Measurements from ENCODE around the gene OR2W1. TPM values are rescaled to one million over a fixed set of nuclear protein-coding genes. Genes with fewer than 3 reads are reported as not detected.

The OR2W1 gene
- total and polyA plus RNA-seq, 2 donors (not counting 1 experiment from before 2014, with no cell fraction given) = not detected

- no peak for DNase-seq (ENCODE audit: low read depth in 2 of 2)
These were observed 48.0 kb downstream of the OR2W1 start for GRCh38 chr6:28996844-28997510.

DNA sequence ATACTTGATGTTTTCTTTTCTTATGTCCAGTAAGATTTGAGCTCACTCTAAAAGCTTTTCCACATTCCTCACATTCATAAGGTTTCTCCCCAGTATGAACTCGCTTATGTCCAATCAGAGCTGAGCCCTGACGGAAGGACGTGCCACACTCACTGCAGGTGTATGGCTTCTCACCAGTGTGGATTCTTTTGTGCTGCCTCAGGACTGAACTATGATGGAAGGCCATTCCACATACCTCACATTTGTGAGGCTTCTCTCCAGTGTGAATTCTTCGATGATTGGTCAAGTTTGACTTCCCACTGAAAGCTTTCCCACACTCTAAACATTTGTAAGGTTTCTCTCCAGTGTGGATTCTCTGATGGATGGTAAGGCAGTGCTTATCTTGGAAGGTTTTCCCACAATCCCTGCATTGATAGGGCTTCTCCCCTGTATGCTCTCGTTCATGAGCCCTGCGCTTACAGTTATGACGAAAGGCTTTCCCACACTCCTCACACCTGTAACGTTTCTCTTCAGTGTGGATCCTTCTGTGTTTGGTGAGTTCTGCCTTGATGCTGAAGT is 49.8 kb downstream of the OR2W1 start:
- H3K79me2 ChIP-seq (ENCODE audit: control insufficient read depth, insufficient read depth, low read length) = no peaks in the 10 kb centered on the region
- TF ChIP-seq EZH2 (IDR thresholded peaks at IDR 0.05; ENCODE audit: low read length, missing control alignments) (no peak), CTCF (conservative IDR thresholded peaks at IDR 0.05 in 1 of 2, IDR thresholded peaks at IDR 0.05 in 1 of 2; ENCODE audit: low read depth in 1 of 2, low read length in 2 of 2) (no peak)
- H2AFZ ChIP-seq (ENCODE audit: low read length) = no peak overlapping the region
- no peak overlapping the region for H3K4me2 ChIP-seq (ENCODE audit: extremely low read depth, insufficient read depth, low read length)
- H3K36me3 ChIP-seq (ENCODE audit: control insufficient read depth, insufficient read depth, low read length) = no peaks in the 10 kb centered on the region
- H3K4me1 ChIP-seq (ENCODE audit: control insufficient read depth, extremely low read depth, insufficient read depth, low read length) = no peaks in the 10 kb centered on the region
- H4K20me1 ChIP-seq (ENCODE audit: control insufficient read depth, extremely low read depth, insufficient read depth, low read length) = no peaks in the 10 kb centered on the region
- H3K9me3 ChIP-seq (ENCODE audit: control insufficient read depth, insufficient read depth, low read depth, low read length) = no peaks in the 10 kb centered on the region
- no peak overlapping the region for H3K27ac ChIP-seq (ENCODE audit: insufficient read depth, low read length)
- H3K27me3 ChIP-seq (ENCODE audit: control insufficient read depth, insufficient read depth, low read length) = no peaks in the 10 kb centered on the region
- no peak overlapping the region for H3K9ac ChIP-seq (ENCODE audit: insufficient read depth, low read length)
- no peak overlapping the region for H3K4me3 ChIP-seq (replicated peaks in 1 of 4; ENCODE audit: control extremely low read depth in 1 of 4, insufficient read depth in 1 of 4, low read depth in 3 of 4, low read length in 4 of 4)
- DNase-seq (ENCODE audit: low read depth in 2 of 2) = no peak

More at GRCh38 chr6:28996844-28997510, 48.0 kb downstream of the OR2W1 start:
- no peaks in the 10 kb centered on the region for H4K20me1 ChIP-seq (ENCODE audit: control insufficient read depth, extremely low read depth, insufficient read depth, low read length)
- H3K36me3 ChIP-seq (ENCODE audit: control insufficient read depth, insufficient read depth, low read length) = no peaks in the 10 kb centered on the region
- H3K9me3 ChIP-seq (ENCODE audit: control insufficient read depth, insufficient read depth, low read depth, low read length) = no peaks in the 10 kb centered on the region
- H3K27ac ChIP-seq (ENCODE audit: insufficient read depth, low read length) = no peak overlapping the region
- H3K79me2 ChIP-seq (ENCODE audit: control insufficient read depth, insufficient read depth, low read length) = no peaks in the 10 kb centered on the region
- TF ChIP-seq CTCF (conservative IDR thresholded peaks at IDR 0.05 in 1 of 2, IDR thresholded peaks at IDR 0.05 in 1 of 2; ENCODE audit: low read depth in 1 of 2, low read length in 2 of 2) (no peak), EZH2 (IDR thresholded peaks at IDR 0.05; ENCODE audit: low read length, missing control alignments) (no peak)
- H3K9ac ChIP-seq (ENCODE audit: insufficient read depth, low read length) = no peak overlapping the region
- no peaks in the 10 kb centered on the region for H3K4me1 ChIP-seq (ENCODE audit: control insufficient read depth, extremely low read depth, insufficient read depth, low read length)
- no peak overlapping the region for H3K4me2 ChIP-seq (ENCODE audit: extremely low read depth, insufficient read depth, low read length)
- H3K27me3 ChIP-seq (ENCODE audit: control insufficient read depth, insufficient read depth, low read length) = no peaks in the 10 kb centered on the region
- no peak overlapping the region for H3K4me3 ChIP-seq (replicated peaks in 1 of 4; ENCODE audit: control extremely low read depth in 1 of 4, insufficient read depth in 1 of 4, low read depth in 3 of 4, low read length in 4 of 4)
- H2AFZ ChIP-seq (ENCODE audit: low read length) = no peak overlapping the region

Other genes starting within 250 kb of the OR2W1 start
- gene TRIM27, start 121.2 kb downstream of the OR2W1 start, total RNA-seq = 43.7 and 43.8 TPM in 2 replicates
- gene TRIM27, start 121.2 kb downstream of the OR2W1 start, polyA plus RNA-seq = 42.1 and 42.7 TPM in 2 replicates
- gene ZNF311, start 39.9 kb downstream of the OR2W1 start, total RNA-seq = 3.5 and 3.6 TPM in 2 replicates
- gene ZNF311, start 39.9 kb downstream of the OR2W1 start, polyA plus RNA-seq = 0.61 and 0.89 TPM in 2 replicates
- gene OR2B3, start 42.1 kb upstream of the OR2W1 start, total RNA-seq = not detected in 2 replicates
- not detected in 2 replicates for gene OR2B3, start 42.1 kb upstream of the OR2W1 start, polyA plus RNA-seq
- gene OR2J1, start 54.3 kb upstream of the OR2W1 start, total RNA-seq = not detected in 2 replicates
- not detected in 2 replicates for gene OR2J1, start 54.3 kb upstream of the OR2W1 start, polyA plus RNA-seq
- not detected in 2 replicates for gene OR2J3, start 62.9 kb upstream of the OR2W1 start, total RNA-seq
- gene OR2J3, start 62.9 kb upstream of the OR2W1 start, polyA plus RNA-seq = not detected in 2 replicates
- not detected in 2 replicates for gene OR2J2, start 125.7 kb upstream of the OR2W1 start, total RNA-seq
- gene OR2J2, start 125.7 kb upstream of the OR2W1 start, polyA plus RNA-seq = not detected in 2 replicates